Activated CD4-positive, alpha-beta T cell treated with anti-CD3 and anti-CD28 coated beads for 48 hours (primary cell): ENCODE data around the gene GARNL3.
A peak's percentile ranks its signal among the peaks of the same experiment; 100 is the strongest.

ENCODE experiments used
- DNase-seq: peaks from one replicate; pipeline ENCODE4 v3.0.0-alpha.2; 2020

Gene GARNL3

DNA sequence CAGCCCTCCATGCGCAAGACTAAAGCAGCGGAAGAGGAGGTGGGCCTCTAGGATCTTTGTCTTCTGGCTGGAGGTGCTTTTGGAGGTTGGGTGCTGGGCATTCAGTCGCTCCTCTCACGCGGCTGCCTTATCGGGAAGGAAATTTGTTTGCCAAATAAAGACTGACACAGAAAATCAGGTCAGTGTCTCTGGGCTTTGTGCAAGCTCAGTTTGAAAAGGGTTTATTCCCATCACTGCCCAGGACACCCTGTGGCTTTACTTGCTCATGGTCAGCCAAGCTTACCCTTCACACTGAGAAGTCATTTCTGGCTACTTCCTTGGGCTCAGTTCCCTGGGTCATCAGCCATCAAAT is 142.9 kb downstream of the GARNL3 start:
- DNase-seq: no peak

DNA sequence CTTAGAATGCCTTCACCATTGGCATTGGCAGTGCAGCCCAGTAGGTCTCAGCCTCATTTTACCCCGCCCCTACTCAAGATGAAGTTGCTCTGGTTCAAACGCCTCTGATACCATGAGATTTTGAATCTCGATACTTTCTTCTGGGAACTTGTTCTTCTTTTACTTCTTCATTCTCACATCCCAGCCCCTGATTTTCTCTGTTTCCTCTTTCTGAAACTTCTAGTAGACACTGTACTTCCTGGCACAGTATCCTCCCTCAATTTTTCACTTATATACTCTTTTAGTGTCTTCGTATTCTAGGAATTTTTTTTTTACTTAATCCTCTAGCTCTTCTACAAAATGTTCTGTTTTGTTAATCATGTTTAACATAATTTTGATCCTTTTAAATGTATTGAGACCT is 146.5 kb downstream of the GARNL3 start:
- DNase-seq: no peak

DNA sequence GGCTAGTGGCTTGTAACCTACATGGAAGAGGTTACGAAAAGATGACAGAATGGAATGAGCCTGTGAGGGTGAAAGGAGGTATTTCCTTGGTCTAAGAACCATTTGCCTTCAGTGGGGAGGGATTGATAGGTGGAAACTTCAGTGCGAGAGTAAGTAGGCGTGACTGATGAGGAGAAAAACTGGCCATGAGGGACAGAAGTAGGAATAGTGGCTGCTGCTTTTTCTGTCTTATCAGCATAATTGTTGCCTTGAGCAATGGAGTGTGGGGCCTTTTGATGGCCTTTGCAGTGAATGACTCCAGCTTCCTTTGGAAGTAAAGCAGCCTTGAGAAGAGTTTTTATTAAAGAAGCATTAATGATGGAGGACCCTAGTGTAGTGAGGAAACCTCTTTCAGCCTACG is 150.6 kb downstream of the GARNL3 start:
- DNase-seq: no peak

DNA sequence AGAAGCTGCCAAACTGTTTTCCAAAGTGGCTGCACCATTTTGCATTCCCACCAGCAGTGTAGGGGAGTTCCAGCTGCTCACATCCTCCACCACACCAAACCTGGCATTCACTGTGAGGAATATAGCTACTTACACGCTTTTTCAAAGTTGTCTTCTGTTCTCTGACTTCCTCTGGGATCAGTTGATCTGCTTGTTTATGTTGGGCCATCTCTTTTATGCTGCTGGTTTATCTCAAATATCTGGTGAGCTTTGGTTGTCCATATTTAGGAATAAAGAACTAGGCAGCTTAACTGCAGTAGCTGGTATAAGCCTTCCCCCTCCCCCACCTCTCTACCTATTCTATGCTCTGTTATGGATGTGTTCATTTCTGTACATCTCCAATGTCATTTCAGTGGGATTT is 151.1 kb downstream of the GARNL3 start:
- no peak for DNase-seq

DNA sequence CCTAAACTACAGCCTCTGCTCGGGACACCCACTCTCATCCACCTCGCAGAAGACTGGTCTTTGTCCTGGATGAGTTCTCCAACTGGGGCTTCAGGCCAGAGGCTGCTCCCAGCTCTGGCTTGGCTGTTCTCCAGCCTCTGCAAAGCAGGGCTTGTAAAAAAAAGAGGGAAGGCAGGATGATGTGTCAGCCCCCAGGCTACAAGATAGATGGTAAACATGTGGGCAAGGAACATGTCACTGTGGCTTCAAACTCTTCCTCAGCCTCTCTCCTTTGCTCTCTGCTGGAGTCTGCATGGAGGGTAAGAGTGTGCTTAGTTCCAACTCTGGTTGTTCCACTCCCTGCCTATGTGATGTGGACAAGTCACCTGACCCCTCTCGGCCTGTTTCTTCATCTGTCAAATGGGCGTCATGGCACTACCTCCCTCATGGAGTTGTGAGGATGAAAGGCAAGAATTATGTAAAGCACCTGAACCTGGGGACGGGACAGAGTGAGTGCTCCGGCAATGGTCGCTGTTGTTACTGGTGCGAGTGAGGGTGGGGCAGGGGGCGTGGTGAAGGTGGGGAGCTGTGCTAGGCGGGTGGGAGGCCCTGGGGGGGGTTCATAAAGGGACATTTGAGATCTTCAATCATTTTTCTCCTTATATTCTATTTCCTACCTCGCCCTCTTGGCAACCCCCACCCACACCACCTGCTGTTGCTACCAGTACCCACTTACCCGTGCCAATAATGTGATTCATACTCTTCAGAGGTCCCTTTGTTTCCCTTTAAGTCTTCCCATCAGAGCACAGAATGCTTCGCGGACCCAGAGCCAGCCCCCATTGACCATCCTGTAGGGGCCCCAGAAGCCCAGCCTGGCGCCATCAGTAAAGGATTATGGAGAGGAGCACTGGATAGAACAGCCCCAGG is 152.8 kb downstream of the GARNL3 start:
- DNase-seq: no peak

DNA sequence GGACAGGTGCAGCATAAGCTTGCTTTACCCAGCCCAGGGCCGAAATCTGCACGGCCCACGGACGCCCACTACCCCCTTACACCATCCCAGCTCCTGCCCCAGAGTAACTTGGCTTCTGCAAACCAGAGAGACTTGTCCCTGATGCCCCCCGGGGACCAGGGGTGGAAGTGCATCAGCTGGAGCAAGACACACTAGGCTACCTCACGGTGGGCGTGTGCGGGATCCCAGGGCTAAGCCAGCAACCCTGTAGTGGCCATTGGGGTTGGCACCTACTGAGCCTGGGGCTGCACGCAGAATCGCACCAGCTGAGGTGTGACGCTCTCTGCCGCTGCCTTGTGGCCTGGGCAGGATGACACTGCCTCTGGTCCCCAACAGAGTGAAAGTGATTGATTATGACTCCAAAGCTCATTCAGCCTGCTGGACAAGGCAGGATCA is 153.5 kb downstream of the GARNL3 start:
- DNase-seq: peak; percentile 65

DNA sequence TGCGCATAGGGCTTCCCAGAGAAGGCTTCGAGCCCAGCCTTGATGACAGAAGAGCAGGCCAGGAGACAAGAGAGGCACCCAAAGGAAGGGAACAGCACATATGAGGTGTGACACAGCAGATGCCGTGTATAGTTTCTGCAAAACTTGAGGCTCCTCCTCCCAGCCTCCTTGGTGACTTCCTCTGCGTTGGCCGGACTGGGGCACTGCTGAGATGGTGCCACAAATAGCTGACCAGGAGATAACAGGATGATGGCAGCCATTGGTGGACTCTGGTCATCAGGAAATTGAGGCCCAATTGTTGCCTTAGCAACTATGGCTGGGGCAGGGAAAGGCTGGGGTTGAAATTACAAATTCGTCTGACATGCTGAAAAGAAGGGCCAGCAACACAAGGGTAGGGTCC is 154.8 kb downstream of the GARNL3 start:
- DNase-seq: no peak

DNA sequence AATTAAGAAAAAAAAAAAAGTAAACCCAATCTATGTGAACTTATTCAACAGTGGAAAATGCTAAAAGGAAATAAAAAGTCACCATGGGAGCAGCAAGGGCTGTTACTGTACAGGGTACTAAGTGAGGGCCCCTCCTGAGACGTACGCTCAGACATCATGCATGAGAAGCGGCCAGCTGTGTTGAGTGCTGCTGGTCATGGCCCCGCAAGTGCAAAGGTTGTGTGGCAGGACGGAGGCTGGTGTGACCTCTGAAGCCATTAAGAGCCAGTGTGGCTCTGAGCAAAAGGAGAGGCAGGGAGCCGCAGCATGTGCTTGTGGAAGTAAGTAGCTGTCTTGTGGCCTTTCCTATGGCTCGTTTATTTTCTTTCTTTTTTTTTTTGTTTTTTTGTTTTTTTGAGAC is 156.5 kb downstream of the GARNL3 start:
- DNase-seq: no peak

DNA sequence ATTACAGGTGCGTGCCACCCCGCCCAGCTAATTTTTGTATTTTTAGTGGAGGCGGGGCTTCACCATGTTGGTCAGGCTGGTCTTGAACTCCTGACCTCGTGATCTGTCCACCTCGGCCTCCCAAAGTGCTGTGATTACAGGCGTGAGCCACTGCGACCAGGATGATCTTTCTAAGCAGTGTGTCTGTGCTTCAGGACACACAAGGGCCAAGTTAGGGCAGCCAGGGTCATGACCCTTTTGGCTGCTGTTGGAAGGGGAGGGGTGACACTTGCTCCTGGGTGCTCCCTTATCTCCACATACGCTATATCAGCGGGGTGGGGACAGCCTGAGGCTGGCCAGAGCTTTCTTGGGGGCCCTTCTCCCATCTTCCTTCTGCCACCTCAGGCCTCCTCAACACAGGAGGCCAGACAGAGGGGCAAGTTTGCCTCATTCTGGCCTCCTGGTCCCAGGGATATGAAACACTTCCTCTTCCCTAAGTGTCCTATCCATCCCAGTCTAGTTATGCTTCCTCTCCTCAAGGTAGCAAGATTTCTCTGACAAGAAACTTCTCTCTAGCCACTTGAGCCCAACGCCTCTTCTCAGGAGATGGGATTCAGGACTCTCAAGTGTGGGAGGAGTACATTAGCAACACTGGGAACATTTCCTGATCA is 157.7 kb downstream of the GARNL3 start:
- no peak for DNase-seq

DNA sequence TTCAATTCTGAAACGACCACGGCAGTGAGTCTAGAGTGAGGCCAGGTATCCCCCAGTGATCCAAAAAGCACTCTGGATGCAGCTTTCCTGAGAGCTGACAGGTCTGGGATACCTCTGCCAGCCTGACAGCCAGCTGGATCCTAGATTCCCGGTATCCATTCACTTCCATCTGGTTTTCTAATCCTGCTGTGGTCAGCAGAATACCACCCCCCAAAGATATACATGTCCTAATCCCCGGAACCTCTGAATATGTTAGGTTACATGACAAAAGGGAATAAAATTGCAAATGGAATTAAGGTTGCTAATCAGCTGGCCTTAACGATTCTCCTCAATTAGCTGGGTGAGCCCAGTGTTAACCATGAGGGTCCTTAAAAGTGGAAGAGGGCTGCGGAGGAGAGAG is 158.2 kb downstream of the GARNL3 start:
- DNase-seq: no peak

DNA sequence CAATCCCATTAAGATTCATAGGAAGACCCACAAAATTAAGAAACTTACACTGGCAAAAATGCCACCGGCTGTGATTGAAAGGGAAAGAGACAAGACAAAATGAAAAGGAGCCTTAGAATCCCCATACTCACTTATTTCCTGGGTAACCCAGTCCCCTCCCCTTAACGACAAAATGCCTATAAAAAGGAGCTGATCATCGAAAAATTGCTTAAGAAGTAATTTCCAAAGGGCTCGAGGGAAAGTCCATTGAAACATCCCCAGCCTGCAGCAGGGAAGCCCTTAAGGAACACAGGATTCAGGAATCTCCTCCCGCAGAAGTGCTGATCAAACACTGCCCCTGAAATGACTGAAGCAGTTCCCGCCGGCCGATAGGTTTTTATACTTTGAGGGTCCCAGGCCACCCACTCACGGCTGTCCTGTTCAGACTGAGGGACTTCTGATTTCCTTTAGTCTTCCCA is 158.9 kb downstream of the GARNL3 start:
- DNase-seq: no peak

DNA sequence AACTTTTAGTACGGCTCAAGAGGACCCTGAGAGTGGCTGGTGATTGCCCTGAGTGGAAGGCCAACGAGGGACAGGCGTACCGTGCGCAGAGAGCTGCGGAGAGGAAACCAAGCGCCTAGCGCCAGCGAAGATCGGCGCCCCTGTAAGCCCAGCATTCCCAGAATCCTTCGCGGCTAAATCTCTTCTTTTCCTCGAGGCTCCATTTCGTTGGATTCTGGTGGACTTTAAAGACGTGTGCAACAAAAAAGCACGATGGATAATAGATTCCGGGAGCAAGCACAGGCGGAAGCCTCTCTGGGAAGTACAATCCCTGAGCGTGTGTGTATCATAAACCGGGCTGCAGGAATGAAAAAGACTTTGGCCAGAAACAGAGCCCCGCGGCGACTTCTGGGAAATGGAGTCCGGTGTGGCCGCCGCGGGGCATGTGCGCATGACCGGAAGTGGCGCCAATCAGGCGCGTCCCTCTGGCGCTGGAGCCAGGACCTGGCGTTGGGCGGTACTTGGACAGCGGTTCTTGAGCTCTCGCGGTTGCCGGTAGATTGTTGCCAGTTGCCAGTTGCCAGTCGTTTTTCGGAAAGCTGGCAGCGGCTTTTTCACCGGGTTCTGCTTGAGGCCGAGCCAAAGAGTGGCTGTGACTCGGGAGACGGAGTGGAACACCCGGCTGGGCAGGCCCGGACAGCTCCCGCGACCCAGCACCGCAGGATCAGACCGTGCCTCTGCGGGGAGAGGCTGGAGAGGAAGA is 159.5 kb downstream of the GARNL3 start, which contains the start of gene ZNF79:
TSS of gene ZNF79 (plus strand) at position 449 of the 742 bp plus-strand sequence. CDS start 406 bp downstream, outside the sequence.
- peak; percentile 95 for DNase-seq

DNA sequence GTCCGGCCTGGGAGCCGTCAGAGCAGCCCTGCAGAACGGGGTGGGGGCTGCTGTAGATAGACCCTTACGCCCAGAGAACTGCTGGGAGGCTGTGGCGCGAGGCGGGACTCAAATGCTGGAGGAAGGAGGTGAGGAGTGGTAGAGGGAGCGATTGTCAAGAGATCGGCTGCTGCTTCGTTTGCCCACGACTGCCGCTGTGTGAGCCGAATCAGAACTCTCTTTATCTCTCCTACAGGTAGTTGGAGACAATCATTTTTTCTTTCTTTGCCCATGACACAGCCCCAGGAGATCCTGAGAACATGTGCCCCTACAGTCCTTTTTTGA is 160.1 kb downstream of the GARNL3 start:
- DNase-seq: peak; percentile 54

DNA sequence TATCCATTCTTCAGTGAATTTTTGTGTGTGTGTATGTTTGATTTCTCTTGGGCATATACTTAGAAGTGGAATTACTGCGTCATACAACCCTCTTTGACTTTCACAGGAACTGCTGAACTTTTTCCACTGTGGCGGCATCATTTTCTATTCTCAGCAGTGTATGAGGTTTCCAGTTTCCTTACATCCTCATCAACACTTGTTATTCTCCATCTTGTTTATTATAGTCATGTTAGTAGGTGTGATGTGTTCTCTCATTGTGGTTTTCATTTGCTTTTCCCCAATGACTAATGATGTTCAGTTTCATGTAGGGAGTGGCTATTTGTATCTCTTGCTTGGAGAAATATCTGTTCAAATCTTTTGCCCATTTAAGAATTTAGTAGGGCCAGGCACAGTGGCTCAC is 162.2 kb downstream of the GARNL3 start:
- DNase-seq: peak; percentile 71

DNA sequence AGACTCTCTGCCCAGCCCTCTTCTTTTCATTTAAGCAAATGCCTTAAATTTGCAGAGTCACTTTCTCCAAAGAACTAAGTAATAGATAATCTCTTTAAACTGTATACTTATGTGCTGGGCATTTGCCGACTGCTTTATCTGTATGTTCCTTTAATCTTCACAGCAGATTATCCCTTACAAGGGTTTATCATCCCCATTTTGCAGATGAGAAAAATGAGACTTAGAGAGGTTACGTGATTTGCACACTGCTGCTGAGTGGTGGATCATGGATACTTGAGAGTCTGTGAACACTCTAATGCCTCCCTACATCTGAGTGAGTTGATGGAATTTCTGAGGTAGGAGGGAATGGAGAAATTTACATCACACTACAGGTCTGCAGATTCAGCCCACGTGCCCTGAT is 163.8 kb downstream of the GARNL3 start:
- DNase-seq: no peak

DNA sequence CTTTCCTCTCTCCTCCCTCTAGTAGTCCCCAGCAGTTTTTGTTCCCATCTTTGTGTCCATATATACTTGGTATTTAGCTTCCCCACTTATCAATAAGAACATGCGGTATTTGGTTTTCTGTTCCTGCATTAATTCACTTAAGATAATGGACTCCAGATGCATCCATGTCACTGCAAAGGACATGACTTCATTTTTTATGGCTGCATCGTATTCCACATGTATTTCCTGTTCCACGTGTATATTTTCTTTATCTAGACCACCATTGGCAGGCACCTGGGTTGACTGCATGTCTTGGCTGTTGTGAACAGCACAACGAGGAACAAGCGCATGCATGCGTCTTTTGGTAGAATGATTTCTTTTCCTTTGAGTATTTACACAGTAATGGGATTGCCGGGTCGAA is 165.8 kb downstream of the GARNL3 start:
- no peak for DNase-seq

DNA sequence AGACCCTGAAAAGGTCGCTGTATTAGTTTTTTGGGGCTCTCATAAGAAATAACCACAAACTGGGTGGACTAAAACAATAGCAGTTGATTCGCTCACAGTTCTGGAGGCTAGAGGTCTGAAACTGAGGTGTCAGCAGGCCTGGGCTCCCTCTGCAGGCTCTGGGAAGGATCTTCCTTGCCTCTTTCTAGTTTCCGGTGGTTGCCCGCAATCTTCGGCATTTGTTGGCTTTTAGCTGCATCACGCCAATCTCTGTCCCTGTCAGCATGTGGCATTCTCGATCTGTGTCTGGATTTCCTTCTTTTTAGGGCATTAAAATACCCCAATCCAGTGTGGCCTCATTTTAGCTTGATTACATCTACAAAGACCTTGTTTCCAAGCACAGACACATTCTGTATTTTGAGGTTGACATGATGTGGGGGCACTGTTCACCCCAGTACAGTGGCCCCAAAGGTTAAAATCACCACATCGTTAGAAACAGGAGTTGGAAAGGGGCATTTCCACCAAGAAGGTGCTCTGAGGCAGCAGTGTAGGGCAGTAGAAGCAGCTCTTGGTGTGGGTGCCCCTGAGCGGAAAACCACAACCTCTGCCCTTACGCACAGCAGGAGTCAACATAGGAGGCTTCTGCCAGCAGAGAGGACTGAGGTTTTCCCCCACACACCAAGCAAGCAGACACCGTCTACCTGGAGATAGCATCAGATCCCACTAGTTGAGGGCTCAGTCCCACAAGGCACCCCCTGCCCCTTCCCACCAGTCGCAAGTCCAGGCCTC is 173.1 kb downstream of the GARNL3 start:
- DNase-seq: no peak

DNA sequence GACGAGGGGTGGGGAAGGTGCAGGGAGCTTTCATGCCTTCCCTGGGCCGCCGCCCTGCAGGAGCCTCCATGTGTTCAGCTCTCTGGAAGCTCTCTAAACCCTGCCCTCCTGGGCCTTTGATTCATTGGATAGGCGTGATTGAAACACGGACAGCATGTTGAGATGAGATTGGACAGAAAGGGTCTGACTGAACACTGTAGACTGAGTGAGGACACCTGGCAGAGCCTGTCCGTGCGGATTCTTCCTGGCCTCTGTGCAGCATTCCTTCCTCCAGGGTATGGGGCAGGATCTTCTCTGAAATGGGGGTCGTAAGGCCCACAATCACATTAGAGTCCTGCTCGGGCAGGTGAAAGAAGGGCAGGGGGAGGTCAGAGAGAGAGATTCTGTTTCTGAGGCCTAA is 173.8 kb downstream of the GARNL3 start:
- no peak for DNase-seq
